ENCODE results near the gene IL10.

Gene IL10

DNA sequence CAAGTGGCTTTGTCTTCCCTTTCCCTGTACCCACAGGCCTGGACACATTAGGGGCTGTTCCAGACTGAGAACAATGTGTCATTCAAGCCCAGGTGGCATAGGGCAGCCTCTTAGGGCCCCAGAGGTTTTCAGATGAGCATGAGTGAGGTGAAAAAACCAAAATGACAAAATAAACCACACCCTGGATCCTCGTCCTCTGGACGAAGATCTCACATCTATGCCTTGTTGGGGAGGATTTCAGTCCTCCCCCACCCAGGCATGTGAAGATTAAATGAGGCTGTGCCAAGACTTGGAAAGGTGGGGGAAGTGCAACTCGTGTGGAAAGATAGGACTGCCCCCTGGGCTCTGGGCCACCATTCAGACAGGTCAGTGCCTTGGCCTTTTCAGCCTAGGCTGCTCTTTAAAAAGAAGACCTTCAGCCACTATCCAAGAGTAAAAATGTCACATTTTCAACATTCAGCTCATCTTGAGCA, 34.5 kb downstream of the IL10 start:
- DNase-seq: no peak

DNA sequence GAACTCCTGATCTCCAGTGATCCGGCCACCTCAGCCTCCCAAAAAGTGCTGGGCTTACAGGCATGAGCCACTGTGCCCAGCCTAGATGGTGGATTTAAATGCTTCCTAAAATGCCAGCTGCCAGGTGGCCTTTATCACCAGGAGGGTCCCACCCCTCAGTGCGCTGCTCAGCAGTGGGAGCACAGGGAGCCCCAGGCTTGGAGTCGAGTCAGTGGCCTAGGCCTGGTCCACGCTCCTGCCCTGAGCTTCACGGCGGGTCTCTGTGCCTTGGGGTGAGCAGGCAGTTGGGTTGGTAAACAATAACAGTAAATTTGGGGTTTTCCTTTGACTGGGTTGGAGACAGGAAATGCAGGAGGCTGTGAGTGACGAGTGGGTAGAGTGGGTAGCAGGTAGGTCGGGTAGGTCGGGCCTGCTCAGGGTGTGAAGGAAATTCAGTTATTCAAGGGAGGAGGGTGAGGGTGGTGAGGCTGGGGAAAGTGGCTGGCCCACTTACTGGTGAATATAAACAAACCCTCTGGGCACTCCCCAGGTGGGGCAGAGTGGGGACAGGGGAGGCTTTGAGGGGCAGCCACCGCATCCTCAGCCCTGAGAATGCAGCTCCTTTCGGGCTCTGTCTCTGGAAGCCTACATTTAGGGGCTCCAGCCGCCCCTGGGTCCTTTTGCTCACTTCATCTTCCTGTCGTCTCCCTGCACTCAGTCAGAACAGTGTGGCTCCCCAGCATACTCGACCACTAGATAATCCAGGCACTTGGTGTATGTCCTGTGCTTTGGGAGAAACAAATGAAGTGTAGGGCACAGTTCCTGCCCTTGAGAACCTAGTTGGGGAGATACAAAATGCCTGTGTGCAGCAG, 35.2 kb downstream of the IL10 start:
- no peak for DNase-seq

- DNase-seq: peak in 5 of 56 donors; percentile 6 to 28 (median 13)
Measured at GRCh38 chr1:206735553-206736031, 36.7 kb downstream of the IL10 start.

DNA sequence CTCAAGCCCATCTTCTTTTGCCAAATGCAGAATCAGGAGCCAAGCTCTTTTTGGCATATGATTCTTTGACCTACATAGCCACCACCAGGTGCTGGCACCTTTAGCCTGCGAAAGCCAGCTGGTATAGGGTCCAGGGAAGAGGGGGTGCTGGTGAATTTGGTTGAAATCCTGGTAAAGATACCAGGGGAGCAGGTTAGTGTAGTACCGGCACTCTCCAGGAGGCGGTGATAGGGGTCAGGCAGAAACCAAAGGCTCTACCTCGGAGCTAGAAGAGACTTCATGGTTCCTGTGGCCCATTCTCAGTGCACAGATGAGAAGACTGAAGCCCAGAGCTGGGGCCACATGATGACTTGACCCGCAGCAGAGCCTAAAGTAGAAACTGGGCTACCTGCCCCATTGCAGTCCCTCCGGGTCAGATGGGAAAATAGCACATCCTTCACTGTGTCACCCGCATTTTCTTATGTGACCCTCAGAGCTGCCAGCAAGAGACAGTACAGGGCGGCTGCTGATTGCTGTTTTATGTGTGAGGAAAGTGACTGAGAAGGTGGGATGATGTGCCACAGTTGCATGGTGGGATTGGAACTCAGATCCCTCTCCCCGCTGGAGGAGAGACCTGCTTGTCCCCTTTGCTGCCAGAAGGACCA, 37.7 kb downstream of the IL10 start:
- peak in 4 of 56 donors; percentile 15 to 30 (median 20) for DNase-seq

- no peak for DNase-seq
Measured at GRCh38 chr1:206732992-206733391, 39.3 kb downstream of the IL10 start.

DNA sequence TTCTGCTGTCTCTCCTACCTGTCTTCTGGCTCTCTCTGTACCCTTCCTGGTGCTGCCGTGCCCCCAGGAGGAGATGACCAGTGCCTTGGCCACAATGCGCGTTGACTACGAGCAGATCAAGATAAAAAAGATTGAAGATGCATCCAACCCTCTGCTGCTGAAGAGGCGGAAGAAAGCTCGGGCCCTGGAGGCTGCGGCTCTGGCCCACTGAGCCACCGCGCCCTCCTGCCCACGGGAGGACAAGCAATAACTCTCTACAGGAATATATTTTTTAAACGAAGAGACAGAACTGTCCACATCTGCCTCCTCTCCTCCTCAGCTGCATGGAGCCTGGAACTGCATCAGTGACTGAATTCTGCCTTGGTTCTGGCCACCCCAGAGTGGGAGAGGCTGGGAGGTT, 39.8 kb downstream of the IL10 start:
- DNase-seq: no peak

GRCh38 chr1:206729507-206729906, 42.8 kb downstream of the IL10 start:
- DNase-seq: no peak

DNA sequence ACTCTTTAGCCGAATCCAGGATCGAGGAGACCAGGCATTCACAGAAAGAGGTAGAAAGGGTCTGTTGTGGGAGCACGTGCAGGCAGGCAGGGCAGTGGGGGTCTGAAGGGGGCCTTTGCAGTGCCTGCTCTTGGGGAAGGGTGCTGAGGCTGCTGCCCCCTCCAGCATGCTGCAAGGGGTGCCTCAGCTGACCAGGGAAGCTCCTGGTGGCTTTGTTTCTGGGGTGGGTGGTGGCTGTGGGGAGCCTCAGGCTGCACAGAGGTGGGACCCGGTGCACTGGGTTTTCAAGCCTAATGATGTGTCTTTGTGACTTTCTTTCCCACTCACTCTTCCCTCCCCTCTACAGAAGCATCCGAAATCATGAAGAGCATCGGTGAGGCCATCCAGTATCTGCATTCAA, 43.2 kb downstream of the IL10 start:
- DNase-seq: no peak

- DNase-seq: no peak
Measured at GRCh38 chr1:206728697-206728987, 43.7 kb downstream of the IL10 start.

GRCh38 chr1:206727981-206728696, 44.2 kb downstream of the IL10 start:
- no peak for DNase-seq

- peak in 5 of 56 donors; percentile 10 to 27 (median 21) for DNase-seq
Measured at GRCh38 chr1:206725109-206725963, 47.0 kb downstream of the IL10 start.

GRCh38 chr1:206723805-206724472, 48.4 kb downstream of the IL10 start:
- DNase-seq: peak in 1 of 56 donors; percentile 16

DNA sequence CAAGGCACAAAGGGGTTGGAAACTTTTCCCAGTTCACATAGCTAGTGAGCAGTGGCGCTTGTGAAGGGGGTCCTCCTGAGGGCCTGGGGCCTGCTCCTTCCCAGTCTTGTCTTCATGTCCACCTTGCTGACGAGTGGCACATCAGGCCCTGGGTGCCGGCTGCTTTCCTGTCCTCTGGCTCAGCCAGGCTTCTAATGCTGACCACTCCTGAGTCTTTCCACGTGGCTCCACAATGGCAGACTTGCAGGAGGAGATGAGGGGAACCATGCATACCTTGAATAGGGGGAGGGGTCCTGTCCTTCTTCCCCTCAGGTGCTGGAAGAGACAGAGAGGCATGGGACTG, 48.9 kb downstream of the IL10 start:
- DNase-seq: no peak

DNA sequence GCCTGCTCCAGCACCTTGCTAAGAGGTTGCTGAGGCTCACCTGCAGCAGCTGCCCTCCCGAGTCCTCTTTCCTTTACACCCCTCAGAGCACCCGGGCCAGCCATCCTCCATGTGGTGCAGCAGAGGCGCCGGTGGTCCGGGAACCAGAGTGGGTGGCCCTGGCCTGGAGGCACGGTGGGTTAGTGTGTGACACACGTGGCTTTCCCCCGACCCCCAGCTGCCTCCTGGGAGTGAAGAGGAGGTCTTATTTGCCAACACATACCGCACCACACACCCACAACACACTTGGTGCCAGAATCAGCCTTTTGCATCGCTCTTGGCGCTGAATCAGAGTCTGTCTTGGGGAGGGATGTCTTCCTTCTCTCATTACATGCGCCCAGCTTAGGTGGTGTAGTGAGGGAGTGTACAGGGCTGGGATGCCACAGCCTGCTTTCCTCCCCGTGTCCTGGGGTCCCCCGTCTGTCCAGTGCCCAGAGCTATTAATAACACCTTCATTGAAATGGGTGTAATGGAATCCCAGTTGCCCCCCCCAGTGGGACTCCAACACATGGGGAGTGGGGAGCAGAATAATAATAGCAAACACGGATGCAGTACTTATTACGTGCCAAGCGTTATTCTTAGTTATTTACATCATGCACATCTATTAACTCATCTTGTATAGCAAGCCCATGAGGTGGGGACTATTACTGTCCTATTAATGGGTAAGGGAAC, 49.4 kb downstream of the IL10 start:
- DNase-seq: no peak

DNA sequence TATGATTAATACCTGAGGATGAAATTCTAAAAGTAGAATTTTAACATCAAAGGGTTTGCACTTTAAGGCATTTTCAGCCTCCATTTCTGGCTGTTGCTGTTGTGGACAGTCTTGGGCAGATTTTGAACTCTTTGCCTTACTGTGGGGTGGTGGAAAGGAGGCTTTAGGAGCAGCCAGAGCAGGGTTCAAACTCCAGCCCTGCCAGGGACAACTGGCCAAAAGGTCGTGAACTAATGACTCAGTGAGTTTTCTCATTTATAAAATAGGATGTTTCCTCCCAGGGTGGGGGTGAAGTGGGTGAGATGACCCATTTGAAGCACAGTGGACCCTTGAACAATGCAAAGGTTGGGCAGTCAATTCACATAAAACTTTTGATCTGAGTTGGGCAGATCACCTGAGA, 50.8 kb downstream of the IL10 start:
- no peak for DNase-seq

DNA sequence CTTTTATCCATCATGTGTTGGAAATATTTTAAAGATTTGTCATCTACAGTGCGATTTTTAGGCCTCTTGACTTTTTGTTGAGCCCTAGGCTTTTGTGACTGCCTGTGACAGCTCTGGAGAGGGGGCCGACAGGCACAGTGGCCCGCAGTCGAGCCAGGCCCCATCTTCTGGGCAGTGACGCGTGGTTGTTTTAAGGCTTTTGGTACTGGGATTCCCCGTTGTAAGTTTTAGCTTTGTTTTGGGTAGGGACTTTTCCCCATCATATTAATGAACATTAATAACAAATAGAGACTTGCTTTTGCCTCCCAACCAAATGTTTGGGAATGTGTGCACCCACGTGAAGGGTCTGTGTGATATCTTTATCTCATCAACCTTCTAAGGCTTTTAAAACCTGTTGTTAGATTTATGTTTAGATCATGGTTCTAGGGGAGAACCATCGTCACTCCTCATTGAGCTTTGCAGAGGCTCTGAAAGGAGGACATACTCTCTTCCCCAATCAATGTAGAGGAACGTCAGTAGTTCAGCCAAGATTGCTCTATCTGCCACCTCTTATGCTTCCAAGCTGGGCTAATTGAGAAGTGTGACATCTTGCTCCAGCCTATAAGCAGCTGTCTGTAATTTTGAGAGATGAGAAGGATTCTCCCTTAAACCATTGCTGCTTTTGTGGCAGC, 53.0 kb downstream of the IL10 start:
- DNase-seq: no peak

DNA sequence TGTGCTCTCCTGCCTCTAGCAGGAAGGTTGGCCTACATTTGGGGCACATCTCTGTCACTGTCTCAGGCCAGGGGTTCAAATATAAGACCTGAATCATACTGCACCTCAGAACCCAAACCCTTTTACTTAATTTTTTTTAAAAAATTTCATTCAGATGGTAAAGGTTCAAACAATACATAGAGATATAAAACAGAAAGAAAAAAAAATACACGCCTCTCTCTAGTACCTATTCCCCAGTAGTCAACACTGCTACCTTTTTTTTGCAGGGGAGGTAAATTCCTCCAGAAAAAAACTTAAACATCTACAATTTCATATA, 54.7 kb downstream of the IL10 start:
- no peak for DNase-seq
